ENCODE measurements around the gene GFRA1. TPM values are rescaled to one million over a fixed set of nuclear protein-coding genes. Genes with fewer than 3 reads are reported as not detected.

Gene GFRA1
- total and polyA plus RNA-seq, 5 experiments from 2014 or later: not detected

- H3K4me3 Mint-ChIP-seq: no peak overlapping the region
- H3K4me1 Mint-ChIP-seq: no peaks in the 10 kb centered on the region
- no peak for DNase-seq
- ATAC-seq: no peak
- H3K9me3 Mint-ChIP-seq: peaks cover 0 to 21% (median 6%) of the 10 kb centered on the region in 9 donors
- peaks cover 0 to 10% (median 0%) of the 10 kb centered on the region in 3 donors for H3K36me3 Mint-ChIP-seq
- peaks cover 0 to 8% (median 0%) of the 10 kb centered on the region in 5 donors for H3K27me3 Mint-ChIP-seq
- POLR2A ChIA-PET: no interaction called here
- H3K27ac Mint-ChIP-seq: no peak overlapping the region
Measured at GRCh38 chr10:116017405-116017804, 255.6 kb downstream of the GFRA1 start.

GRCh38 chr10:116015583-116016333, 257.2 kb downstream of the GFRA1 start:
- no peak for DNase-seq
- Mint-ChIP-seq H3K4me3 (no peak overlapping the region), H3K9me3 (peaks cover 0 to 14% (median 5%) of the 10 kb centered on the region in 9 donors), H3K27ac (no peak overlapping the region), H3K36me3 (peaks cover 0 to 7% (median 0%) of the 10 kb centered on the region in 3 donors), H3K4me1 (no peaks in the 10 kb centered on the region), H3K27me3 (peaks cover 0 to 8% (median 0%) of the 10 kb centered on the region in 5 donors)
- POLR2A ChIA-PET: no interaction called here
- ATAC-seq: no peak

- peaks cover 0 to 5% (median 0%) of the 10 kb centered on the region in 3 donors for H3K36me3 Mint-ChIP-seq
Measured at GRCh38 chr10:116014871-116015582, 258.0 kb downstream of the GFRA1 start.

DNA sequence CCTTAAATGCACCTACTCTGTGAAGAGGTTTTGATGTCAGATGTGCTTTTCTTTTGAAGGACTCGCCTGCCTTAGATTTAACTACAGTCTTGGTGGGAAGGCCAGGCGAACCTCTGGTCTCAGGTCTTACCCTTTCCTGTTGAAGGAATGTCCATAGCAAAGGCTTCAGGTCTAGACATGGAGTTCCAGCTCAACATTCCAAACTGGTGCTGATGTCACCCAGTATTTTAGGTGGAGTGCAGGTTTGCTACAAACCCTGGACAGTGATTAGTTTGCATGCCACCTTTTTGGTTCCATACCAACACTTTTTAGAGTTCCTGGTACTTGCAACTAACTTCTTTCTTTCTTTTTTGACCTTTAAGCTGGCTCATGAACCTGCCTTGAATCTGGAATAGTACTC, 258.7 kb downstream of the GFRA1 start:
- no peak overlapping the region for H3K4me3 Mint-ChIP-seq
- peaks cover 0 to 5% (median 0%) of the 10 kb centered on the region in 3 donors for H3K36me3 Mint-ChIP-seq
- POLR2A ChIA-PET: no interaction called here
- no peak overlapping the region for H3K27ac Mint-ChIP-seq
- peaks cover 0 to 11% (median 3%) of the 10 kb centered on the region in 9 donors for H3K9me3 Mint-ChIP-seq
- ATAC-seq (no peak), DNase-seq (no peak)
- H3K27me3 Mint-ChIP-seq: peaks cover 0 to 8% (median 0%) of the 10 kb centered on the region in 5 donors
- H3K4me1 Mint-ChIP-seq: no peaks in the 10 kb centered on the region

More at GRCh38 chr10:116014871-116015582, 258.0 kb downstream of the GFRA1 start:
- Mint-ChIP-seq H3K4me3 (no peak overlapping the region), H3K27ac (no peak overlapping the region), H3K27me3 (peaks cover 0 to 8% (median 0%) of the 10 kb centered on the region in 5 donors), H3K9me3 (peaks cover 0 to 11% (median 3%) of the 10 kb centered on the region in 9 donors), H3K4me1 (no peaks in the 10 kb centered on the region)
- POLR2A ChIA-PET: no interaction called here
- DNase-seq (no peak), ATAC-seq (no peak)

- Mint-ChIP-seq H3K9me3 (peaks cover 0 to 11% (median 3%) of the 10 kb centered on the region in 9 donors), H3K4me3 (no peak overlapping the region), H3K27me3 (no peaks in the 10 kb centered on the region), H3K36me3 (peaks cover 0 to 5% (median 0%) of the 10 kb centered on the region in 3 donors), H3K27ac (no peak overlapping the region), H3K4me1 (no peaks in the 10 kb centered on the region)
- POLR2A ChIA-PET: no interaction called here
- no peak for DNase-seq
- ATAC-seq: no peak
Measured at GRCh38 chr10:116011929-116012328, 261.1 kb downstream of the GFRA1 start.

DNA sequence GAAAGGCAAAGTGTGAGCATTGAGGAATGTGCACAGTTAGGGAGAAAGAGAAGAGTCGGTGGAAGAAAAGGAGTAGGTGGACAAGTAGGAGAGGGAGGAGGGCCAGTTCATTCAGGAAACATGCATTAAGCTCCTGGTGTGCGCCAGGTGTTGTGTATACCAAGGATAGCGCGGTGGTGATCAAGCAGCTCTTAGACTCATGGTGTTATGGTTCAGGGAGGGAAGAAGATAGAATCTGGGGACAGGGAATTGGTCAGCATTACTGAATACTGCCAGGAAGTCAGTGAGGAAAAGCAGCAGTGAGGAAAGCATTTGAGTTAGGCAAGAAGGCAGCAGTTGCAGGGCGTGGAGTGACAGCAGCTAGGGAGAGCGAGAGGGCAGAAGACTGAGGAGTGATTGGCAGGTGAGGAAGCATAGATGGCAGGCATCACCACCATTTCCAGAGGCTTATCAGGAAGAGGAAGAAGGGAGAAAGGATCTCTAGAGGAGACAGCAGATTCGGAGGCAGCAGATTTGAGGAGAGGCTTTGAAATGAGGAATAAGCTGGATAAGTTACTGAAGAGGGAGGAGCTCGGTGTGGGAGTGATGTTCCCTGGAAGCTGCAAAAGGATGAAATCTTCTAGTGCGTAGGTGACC, 265.6 kb downstream of the GFRA1 start:
- Mint-ChIP-seq H3K27me3 (peaks cover 0 to 2% (median 0%) of the 10 kb centered on the region in 5 donors), H3K27ac (no peak overlapping the region), H3K36me3 (no peaks in the 10 kb centered on the region), H3K4me1 (no peaks in the 10 kb centered on the region), H3K9me3 (peaks cover 0 to 5% (median 0%) of the 10 kb centered on the region in 9 donors), H3K4me3 (no peak overlapping the region)
- ATAC-seq (no peak), DNase-seq (no peak)
- POLR2A ChIA-PET: no interaction called here

Other genes with a start within 250 kb of the GFRA1 start
- gene CCDC172, start 51.2 kb upstream of the GFRA1 start, total RNA-seq: not detected
- gene CCDC172, start 51.2 kb upstream of the GFRA1 start, polyA plus RNA-seq: not detected
- gene PNLIPRP3, start 154.6 kb upstream of the GFRA1 start, total RNA-seq: not detected
- gene PNLIPRP3, start 154.6 kb upstream of the GFRA1 start, polyA plus RNA-seq: not detected